D721Med (cell line): ENCODE data around the gene TMEM198.

Experiments
- DNase-seq: peaks from one replicate; pipeline ENCODE4 v3.0.0; 2011; ENCODE audit warnings: low spot score; ENCODE audit not compliant: insufficient read length
- FAIRE-seq: peaks from 2 replicates; lab custom pipeline; 2011; peaks lifted over from hg19 to GRCh38; lab: Jason Lieb, UNC
- TF ChIP-seq, protein P1 (sequence below): IDR thresholded peaks from 2 replicates; pipeline ENCODE4 v1.5.1; 2012; ENCODE audit warnings: mild to moderate bottlenecking, control low read depth; ENCODE audit not compliant: insufficient read depth; ENCODE audit errors: missing control alignments

Gene TMEM198

GRCh38 chr2:219510512-219511135, 33.2 kb upstream of the TMEM198 start:
- no peak for DNase-seq
- FAIRE-seq: no peak
- TF ChIP-seq, protein P1, sequence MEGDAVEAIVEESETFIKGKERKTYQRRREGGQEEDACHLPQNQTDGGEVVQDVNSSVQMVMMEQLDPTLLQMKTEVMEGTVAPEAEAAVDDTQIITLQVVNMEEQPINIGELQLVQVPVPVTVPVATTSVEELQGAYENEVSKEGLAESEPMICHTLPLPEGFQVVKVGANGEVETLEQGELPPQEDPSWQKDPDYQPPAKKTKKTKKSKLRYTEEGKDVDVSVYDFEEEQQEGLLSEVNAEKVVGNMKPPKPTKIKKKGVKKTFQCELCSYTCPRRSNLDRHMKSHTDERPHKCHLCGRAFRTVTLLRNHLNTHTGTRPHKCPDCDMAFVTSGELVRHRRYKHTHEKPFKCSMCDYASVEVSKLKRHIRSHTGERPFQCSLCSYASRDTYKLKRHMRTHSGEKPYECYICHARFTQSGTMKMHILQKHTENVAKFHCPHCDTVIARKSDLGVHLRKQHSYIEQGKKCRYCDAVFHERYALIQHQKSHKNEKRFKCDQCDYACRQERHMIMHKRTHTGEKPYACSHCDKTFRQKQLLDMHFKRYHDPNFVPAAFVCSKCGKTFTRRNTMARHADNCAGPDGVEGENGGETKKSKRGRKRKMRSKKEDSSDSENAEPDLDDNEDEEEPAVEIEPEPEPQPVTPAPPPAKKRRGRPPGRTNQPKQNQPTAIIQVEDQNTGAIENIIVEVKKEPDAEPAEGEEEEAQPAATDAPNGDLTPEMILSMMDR: no peak

- TF ChIP-seq, protein P1: no peak
- peak; percentile 75 for DNase-seq
- no peak for FAIRE-seq
Measured at GRCh38 chr2:219511547-219512325, 32.1 kb upstream of the TMEM198 start.

DNA sequence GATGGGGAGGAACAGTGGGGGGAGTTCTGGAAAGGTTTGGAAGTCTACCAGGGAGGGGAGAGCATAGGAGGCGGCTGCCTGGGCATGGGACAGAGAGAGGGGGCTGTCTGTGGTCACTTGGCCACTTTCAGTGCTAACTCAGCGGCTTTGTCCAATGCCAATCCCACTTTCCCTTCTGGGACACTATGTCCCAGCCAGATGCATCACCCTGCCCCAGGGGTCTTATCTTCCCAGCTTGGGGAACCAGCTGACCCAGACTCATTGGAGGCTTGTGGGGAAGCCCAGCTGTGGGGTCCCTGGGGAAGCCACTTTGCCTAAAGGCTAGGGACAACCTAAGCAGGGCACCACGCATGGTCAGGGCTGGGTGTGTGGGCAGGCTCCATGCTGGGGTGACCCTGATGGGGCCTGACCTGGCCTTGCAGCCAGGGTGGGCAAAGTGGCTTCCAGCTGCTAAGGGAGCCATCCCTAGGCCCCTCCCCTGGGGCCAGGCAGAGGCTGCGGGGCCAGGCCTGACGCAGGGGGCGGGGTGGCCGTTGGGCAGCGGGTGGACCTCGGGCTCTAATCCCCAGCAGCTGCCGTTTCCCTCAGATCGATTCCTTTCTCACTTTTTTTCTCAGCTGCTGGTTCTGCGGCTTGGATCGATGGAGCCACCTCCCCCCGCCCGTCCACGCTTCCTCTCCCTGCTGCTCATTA, 31.2 kb upstream of the TMEM198 start:
- FAIRE-seq (no peak), DNase-seq (peak; percentile 60)
- TF ChIP-seq, protein P1: no peak

- DNase-seq (no peak), FAIRE-seq (no peak)
- TF ChIP-seq, protein P1: no peak
Measured at GRCh38 chr2:219513787-219514186, 30.0 kb upstream of the TMEM198 start.

DNA sequence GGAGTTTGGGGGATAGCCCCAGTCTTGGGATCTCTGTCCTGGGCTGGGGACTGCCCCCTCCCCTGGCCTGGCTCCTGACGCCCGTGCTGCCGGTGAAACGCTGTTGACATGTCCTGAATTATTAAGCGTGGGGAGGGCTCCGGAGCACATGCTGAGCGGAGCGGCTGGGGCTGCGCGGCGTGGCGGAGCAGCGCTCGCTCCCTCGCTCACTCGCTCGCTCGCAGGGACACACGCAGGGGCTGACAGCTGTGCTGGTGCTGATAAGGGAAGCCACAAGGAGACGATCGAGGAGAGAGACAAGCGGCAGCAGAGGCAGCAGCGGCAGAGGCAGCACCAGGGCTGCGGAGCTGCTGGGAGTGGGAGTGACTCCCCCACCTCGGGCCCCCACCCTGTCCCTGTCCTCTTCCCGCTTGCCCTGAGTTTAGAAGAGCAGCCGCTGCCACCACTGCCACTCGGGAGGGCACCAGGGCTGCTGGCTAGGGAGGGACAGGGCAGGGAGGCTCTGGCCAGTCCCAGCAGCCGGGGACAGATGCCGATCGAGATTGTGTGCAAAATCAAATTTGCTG, 29.5 kb upstream of the TMEM198 start, which contains the start of gene ASIC4:
TSS of gene ASIC4 (plus strand) at position 287 of the 566 bp plus-strand sequence. CDS start at position 530, 243 bp downstream.
- FAIRE-seq (no peak), DNase-seq (no peak)
- TF ChIP-seq, protein P1: no peak

DNA sequence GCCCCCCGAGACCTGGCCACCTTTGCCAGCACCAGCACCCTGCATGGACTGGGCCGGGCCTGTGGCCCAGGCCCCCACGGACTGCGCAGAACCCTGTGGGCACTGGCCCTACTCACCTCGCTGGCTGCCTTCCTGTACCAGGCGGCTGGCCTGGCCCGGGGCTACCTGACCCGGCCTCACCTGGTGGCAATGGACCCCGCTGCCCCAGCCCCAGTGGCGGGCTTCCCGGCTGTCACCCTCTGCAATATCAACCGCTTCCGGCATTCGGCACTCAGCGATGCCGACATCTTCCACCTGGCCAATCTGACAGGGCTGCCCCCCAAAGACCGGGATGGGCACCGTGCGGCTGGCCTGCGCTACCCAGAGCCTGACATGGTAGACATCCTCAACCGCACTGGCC, 29.0 kb upstream of the TMEM198 start:
- FAIRE-seq (no peak), DNase-seq (no peak)
- TF ChIP-seq, protein P1: no peak
